ENCODE measurements around the gene ABAT.
"Not testable (repeated sequence)": the region's sequence is repeated elsewhere in the genome, so short reads cannot be mapped to it uniquely, and the experiment has no call there.

The ABAT gene

DNA sequence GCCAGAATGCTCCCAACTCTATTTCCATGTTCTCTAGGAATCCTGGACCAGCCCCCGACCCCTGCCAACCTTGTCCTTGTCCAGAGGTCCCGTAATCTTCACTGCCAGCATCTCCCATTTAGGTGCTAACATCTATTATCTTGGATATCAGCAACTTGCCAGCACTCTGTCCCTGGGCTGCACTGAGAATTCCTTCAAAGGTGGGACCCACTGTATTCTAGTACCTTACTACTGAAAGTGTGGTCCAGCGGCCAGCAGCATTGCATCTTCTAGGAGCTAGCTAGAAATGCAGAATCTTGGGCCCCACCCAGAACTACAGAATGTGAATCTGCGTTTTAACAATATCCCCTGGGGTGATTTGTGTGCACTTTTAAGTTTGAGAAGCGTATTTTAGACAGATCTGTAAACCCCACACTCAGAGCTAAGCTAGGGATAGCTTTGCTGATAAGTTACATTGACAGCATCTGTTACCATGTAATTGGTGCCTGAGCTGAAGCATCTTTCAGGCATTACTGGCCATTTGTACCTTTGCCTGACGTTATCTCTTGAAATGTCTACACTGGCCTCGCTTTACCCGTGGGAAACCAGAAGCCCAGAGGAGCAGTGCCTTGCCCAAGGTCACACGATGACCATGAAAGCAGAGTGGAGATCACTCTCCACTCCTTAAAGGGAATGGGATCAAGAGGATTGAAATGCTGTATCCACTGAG is 8.3 kb downstream of the ABAT start:
- DNase-seq = no peak

DNA sequence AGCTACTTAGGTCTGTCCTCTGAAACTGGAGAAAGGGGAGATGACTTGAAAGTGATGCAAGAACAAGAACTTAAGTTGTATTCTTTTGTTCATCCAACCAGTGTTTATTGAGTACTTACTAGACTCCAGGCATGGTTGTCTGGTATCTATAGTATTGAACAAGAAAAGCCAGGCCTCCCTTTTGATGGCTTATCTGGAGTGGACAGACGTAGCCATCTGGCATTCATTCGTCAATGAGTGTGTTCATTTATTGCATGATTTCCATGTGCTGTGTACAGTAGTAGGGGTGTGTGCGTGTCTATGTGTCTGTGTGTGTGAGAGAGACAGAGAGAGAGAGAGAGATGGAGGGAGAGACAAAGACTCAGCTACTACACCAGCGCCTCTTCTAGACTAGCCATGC is 9.2 kb downstream of the ABAT start:
- no peak for DNase-seq

DNA sequence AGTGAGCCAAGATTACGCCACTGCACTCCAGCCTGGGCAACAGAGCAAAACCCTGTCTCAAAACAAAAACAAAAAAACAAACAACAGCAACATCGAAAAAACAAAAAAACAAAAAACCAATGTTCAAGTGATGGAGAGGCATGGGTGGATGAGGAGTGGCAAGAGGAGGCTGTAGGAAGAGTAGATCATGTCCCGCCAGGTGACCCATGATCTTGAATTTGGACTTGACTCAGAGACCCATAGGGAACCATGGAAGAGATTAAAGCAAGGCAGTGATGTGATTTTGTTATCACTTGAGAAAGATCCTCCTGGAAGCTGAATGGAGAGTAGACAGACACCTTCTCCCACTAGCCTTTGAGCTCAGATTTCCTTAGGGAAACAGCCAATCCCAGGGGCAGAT is 11.2 kb downstream of the ABAT start:
- no peak for DNase-seq

DNA sequence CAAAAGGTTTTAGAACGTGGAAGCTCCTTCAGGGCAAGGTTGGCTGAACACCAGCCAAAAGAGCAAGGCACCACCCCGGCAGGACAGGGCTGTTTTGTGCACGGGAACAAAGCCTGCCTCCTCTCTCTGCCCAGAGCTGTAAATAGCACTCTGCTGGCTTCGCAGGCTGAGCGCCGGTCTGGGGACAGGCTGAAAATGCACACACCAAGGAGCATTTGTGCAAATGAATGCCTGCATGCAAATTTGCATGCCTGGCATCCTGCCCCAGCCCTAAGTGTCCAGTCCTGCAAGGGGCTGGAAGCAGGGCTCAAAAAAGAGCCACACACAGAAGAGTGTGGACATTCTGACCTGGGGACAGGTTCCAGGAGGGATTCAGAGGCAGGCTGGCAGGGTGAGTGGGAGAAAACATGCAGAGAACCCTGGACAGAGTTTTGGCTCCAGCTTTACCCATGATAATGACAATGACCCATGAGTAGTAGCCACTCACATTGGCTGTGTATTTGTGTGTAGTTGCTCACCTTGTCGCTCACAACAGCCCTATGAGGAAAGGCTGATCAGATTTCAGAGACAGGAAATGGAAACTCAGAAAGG is 11.7 kb downstream of the ABAT start:
- DNase-seq = no peak

DNA sequence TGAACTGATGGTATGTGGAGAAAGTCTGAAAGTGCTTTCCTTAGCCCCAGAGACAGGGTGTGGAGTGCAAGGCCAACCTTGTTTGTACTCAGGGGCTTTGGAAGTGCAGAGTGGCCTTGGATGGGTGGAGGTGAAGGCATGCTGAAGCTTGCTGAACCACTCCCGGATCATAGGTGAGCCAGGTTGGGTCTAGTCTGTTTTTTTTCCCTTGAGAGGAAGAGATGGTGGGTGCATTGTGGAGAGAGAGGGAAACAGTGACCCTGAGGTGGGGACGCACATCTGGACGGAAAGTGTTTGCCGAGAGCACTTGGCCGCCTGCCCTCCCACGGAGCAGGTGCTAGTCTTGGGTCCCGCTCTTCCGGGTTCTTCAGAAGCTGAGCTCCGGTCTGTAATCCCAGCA is 12.5 kb downstream of the ABAT start:
- DNase-seq = no peak

DNA sequence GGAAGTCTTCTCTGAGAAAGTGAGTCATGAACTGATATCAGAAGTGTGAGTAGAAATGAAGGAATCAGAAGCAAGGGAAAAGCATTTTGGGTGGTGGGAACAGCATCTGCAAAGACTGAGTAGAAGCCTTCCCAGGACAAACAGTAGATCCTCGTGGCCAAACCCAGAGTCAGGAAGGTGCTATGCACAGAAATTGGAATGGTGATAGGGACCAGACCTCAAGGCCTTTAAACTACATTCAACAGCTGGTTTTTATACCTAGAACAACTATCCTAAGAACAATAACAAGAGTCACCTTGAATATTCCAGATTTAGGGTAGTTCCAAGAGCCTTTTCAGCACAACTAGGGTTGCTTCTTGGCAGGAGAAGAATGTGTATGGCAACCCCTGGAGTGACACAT is 15.3 kb downstream of the ABAT start:
- no peak for DNase-seq

DNA sequence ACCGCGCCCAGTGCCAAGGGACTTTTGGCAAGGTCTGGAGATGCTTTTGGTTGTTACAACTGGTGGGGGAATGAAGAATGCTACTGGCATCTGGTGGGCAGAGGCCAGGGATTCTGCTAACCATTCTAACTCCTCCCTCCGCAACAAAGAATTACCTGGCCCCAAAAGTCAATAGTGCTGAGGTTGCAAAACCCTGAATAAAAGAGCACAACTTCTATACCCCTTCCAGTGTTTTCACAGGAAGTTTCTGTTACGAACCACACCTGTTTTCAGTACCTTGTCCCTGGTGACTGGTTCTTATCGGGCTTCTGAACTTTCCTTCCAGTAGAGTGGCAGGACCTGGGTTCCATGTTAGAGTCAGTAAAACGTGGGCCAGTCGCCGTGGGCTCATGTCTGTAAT is 17.3 kb downstream of the ABAT start:
- no peak for DNase-seq

DNA sequence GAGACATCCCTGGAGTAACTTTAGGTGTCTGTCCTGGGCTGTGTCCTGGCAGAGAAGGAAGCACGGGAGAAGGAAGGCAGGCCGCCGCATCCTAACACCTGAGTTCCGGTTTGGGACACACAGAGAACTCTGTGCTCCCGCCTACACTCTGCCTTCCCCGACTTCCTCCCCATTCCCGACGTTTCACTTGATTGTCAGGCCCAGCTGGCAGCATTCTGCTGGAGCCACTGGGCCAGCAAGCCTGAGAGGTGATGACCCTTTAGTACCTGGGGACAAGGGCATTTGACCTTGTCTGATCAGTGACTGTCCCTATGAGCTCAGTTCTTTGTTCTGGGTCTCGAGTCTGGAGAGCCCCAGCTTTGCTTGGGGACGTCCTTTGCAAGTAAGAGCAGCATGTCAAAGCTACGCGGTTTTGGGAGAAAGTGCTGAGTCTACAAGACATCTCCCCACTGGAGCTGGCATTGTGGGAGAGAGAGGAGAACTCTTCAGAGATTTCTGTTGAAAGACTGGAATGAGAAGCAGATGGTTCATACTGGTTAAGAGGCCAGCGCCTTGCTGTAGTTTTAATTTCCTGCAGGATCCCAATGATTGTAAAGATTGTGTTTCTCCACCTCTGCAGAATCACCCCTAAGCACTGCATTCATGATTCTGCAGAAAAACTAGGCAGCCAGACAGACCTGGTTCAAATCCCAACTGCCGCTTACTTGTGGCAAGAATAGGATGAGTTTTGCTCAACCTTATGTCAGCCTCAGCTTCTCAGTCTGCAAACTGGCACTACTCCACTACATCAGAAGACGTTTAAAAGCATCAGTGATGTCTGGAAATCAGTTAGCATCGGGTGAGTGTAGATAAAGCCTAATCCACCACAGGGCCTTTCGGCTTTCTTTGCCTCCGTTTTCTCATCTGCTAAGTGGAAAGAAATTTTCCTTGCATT is 20.6 kb downstream of the ABAT start:
- DNase-seq = no peak

DNA sequence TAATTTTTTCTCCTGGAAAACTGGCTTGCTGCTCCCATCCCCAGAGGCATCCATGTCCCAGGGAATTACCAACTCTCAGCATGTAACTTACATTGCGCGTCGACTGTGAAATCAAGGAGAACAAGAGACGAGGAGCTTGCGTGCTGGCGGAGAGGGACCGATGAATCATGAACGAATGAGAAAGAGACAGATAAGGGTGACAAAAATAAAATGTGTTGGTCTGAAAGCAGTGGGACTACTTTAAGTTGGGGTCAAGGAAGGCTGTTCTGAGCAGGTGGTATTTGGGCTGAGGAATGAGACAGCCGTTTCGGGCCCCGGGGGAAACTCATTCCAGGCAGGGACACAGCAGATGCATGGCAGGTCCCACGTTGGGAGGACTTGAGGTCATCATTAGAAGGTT is 22.5 kb downstream of the ABAT start:
- DNase-seq = no peak

DNA sequence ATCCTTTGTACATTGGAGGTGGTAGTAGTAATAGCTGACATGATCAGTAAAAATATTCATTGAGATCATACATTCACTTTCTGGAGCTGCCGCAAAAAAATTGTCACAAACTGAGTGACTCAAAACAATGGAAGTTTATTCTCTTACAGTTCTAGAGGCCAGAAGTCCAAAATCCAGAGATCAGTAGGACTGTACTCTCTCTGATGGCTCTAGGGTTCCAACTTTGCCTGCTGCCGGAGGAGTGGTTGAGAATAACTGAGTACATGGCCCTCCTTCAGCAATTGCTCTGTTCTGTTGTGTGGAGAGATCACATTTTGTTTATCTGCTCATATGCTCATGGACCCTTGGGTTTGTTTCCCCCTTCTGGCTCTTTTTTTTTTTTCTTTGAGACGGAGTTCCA is 23.5 kb downstream of the ABAT start:
- no peak for DNase-seq

DNA sequence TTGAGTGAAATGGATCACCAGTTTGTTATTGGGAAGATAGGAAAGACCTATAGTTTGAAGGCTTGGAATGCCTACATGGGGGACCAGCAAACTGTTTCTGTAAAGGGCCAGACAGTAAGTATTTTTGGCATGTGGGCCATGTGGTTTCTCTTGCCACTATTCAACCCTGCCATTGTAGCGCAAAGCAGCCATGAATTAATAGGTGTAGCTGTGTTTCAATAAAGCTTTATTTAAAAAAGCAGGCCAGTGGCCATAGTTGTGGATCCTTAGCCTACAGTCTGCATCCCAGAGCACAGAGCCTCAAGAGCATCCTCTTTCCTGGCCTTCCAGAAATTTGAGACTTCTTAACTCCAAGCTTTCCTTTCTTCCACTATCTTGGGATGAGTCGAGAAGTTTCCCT is 29.3 kb downstream of the ABAT start:
- DNase-seq = no peak

DNA sequence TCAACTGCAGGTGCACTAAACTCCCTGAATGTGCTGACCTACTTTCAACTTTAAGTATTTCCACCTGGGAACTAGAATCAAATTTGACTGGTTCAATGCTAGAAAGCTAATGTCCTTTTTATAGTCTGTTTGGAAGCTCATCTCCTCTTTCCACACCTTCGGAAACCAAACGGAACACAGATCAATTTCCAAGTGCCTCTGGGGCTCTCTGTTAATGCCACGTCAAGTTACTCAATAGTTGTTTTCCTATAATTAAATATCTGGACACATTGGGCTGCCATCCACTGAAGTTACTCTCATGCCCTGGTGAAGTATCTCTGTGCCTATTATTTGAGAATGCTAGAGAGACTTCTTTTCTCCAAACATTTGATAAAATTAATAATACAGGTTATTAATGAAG is 29.7 kb downstream of the ABAT start:
- DNase-seq = no peak

DNA sequence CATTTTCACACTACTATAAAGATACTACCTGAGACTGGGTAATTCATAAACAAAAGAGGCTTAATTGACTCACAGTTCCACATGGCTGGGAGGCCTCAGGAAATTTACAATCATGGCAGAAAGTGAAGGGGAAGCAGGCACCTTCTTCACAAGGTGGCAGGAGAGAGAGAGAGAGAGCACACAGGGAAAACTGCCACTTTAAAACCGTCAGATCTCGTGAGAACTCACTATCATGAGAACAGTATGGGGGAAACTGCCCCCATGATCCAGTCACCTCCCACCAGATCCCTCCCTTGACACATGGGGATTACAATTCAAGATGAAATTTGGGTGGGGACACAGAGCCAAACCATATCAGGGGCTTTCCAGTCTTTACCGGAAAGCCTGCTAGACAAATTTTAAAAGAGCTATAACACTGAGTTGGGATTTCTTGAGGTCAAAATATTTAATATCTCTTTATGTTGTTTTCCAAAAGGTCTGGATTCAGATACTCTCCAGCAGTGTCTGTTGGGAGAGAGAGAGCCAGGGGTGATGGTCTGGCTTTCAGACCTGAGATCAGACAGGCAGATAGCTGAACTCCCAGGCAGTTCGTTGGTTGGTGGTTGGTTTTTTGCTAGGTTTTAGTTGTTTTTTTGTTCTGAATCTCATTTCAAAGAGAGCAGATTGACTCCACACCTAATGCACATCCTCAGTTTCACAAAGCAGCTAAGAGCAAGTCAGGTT is 30.8 kb downstream of the ABAT start:
- not testable (repeated sequence) for DNase-seq

DNA sequence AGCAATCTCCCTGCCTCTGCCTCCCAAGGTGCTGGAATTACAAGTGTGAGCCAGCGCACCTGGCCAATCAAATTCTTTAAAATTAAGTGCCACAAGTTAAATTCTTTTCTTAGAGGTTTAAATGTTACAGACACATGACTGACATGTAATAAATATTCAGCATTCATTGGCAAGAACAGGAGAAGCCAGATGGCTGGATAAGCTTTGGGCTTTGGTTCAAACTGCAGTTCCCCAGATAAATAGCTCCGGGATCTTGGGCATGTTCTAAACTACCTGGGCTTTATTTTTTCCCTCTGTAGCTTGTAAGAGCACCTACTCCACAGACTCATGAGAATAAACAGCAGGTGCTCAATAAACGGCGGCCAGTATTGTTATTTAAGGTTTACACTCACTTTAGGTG is 34.1 kb downstream of the ABAT start:
- no peak for DNase-seq

DNA sequence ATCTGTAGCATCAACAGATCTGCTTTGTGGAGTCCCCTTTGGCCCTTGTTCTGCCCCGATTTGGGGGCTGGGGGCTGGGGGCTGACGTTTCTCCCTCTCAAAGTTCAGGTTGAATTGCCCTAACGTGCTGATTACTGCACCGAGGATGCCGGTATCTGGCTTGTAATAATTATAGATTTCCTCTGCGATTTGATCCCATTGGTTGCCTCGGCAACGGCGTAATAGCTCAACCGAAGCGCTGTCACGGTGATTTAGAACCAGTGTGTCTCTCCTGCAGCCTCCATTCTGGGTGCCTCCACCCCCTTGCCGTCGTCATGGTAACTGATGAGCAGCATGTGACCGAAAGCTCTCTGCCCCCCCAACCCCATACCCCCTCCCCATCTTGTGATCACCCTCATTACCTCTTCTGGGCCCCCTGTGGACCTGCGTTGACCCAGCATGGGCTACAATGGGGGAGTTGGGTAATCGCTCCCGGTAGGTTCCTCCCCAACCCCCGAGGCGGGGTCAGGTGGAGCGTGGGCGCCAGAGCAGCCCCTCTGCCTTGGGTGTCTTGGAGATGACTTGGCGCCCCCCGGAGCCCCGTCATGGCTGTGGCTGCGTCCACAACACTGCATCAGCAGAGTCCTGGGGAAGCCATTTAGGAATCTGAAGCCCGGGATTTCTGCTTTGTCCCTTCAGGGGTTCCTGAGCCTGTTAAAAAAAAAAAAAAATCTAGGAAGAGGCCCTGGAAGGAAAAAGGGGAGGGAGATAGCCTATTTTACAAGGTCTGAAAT is 38.4 kb downstream of the ABAT start:
- DNase-seq = no peak

DNA sequence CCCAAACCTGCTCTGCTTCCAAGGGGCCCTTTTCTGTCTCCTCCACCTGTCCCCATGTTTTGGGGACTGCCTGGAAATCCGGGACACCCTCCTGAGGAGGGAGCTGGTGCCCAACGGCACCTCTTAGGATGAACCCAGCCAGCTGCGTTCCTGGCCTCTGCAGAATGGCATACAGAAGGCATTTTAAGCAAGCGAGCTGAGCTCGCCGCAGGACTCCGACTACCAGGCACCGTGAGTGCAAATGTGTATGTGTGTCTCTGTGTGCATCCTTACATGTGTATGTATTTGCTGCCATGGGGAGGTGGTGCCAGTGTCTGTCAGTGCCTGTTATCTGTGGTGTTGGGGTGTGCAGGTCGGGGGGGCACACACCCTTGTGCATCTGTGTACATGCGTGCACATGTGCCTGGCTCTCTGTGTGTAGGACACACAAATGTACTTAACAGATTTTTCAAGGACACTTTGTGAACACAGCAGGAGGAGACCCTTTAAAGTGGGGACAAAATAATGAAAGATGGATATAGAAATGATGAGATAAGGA is 39.3 kb downstream of the ABAT start:
- DNase-seq = no peak

DNA sequence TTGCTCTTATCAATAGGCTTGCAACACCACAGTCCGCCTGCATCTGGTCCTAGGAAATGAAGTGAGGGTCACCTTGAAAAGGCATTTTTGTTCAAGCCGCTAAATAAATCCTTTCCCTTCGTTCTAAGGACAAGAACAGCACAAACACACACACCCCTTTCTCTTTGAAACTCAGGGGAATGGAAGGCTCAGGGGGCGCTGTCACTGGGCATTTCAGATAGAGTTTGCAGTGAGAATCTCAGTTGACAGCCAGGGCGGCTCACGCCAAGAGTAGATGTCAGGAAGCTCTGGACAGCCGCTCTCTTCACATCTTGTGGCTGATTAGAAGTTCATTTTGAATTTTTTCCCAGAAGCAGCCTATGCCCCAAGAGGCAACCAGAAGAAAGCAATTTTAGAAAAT is 39.8 kb downstream of the ABAT start:
- DNase-seq = no peak

DNA sequence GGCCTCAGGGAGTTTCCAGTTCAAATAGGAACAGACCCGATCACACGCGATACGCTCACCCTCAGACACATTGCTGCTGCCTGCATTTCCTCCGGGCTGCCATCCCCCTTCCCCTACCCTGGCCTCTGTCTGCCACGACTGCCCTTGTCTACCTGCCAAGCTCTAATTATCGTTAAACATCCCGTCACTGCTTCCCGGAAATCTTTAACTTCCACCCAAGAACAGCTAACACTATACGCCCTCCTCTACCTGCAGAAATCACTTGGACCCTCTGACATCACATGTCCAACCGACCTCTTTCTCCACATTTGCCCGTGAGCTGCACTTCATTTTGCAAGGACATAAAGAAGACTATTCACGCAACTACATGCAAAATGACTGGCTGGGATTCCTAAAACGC is 40.4 kb downstream of the ABAT start:
- no peak for DNase-seq

DNA sequence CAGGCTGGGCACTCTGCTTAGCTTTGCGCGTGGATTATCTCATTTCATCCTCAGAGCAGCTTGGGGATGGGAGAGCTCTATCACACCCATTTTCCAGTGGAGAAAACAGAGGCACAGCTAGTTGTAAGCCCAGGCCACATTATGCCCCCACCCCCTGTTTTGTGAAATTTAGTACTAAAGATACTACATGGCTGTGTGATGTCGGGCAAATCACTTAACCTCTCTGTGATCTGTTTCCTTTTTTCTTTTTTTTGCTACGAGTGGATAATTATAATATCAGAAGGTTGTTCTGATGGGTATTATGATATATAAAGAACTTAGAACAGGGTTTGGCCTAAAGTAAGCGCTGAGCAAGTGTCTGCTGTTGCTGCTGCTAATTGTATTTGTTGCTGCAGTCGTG is 41.6 kb downstream of the ABAT start:
- no peak for DNase-seq

DNA sequence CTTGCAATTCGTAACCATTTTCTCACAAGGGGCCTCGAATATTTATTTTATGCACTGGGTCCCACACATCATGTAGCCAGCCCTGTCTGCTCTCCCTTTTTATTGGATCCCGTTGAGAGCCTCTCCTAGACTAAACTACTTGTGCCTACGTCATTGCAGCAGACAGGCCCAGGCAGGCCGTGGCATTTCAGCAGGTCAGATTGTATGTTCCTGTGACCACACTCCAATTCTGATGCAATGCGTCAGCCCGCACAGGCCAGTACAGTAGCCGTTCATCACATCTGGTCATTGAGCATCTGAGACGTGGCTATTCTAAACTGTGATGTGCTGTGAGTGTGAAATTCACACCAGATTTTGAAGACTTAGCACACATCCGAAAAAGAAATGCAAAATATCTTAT is 42.2 kb downstream of the ABAT start:
- no peak for DNase-seq

DNA sequence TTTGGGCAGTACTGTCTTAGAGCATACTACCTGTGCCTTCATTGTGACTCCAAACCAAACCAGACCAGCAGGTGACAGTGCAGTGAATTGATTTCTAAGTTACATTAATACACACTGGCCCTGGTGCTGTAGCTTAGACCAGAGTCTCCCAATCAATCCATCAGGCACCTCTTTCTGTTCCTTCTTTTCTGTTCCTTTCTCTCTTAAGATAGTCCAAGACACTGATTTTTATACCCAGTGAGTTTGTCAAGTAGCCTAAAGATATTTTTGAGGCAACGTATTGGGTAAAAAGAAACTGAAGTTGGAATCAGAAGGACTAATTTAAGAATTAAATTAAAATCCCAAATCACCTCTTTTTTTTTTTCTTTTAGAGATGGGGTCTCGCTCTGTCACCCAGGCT is 43.1 kb downstream of the ABAT start:
- DNase-seq = no peak

DNA sequence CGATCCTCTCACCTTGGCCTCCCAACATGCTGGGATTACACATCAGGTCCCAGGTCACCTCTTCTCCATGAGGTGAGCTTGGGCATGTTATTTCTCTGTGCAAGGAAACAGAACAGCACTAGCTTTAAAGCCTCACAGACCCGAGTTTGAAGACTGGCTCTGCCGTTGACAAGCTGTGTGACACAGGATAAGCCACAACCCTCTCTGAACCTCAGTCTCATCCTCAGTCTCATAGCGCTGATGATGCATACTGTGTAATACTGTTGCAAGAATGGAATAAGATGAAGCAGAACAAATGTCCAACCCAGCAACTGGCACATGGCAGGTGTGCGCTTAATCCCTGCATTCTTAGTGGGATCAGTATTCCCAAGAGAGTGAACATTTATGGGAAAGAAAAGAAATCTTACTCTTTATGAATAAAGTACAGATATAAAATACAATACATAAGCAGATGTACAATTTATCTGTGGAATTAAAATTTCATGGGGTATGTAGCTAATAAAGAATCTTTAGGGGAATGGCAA is 43.5 kb downstream of the ABAT start:
- DNase-seq = no peak
